ENCODE data around the gene SCAPER. TPM values are rescaled to one million over a fixed set of nuclear protein-coding genes. Genes with fewer than 3 reads are reported as not detected.

Gene SCAPER
- total and polyA plus RNA-seq, 10 of the 15 experiments (the other 5 are each of a cell fraction or from before 2014, with no cell fraction given), result 1.0 to 7.7 (median 3.9) TPM

GRCh38 chr15:76636059-76636458 is 269.1 kb downstream of the SCAPER start:
- Histone ChIP-seq H3K79me2 (ENCODE audit: control insufficient read depth, insufficient read depth, low read length) (no peaks in the 10 kb centered on the region), H3K9ac (ENCODE audit: control insufficient read depth, insufficient read depth, low read length) (no peak overlapping the region), H2AFZ (ENCODE audit: control insufficient read depth, low read depth, low read length) (no peak overlapping the region), H4K20me1 (ENCODE audit: control insufficient read depth, insufficient read depth) (no peaks in the 10 kb centered on the region), H3K4me2 (ENCODE audit: control insufficient read depth, insufficient read depth) (no peak overlapping the region), H3K27ac (ENCODE audit: control insufficient read depth, insufficient read depth) (no peak overlapping the region), H3K4me1 (ENCODE audit: control insufficient read depth, insufficient read depth, low read length) (no peaks in the 10 kb centered on the region), H3K27me3 (replicated peaks in 1 of 2; ENCODE audit: control insufficient read depth in 2 of 2, insufficient read depth in 2 of 2, low read length in 1 of 2) (no peaks in the 10 kb centered on the region), H3K9me3 (replicated peaks; ENCODE audit: control insufficient read depth, insufficient read depth, low read length) (peaks cover 3% of the 10 kb centered on the region; the same call in 2 of the 3 replicates), H3K4me3 (no peak overlapping the region), H3K36me3 (ENCODE audit: control insufficient read depth in 2 of 2, insufficient read depth in 2 of 2, low read length in 1 of 2) (no peaks in the 10 kb centered on the region)
- no peak for FAIRE-seq
- no peak for DNase-seq (ENCODE audit: low read depth, low spot score)
- ChIA-PET SMC1A (ENCODE audit: uncharacterized antibody, unreplicated experiment) (no interaction called here), RAD21 (ENCODE audit: unreplicated experiment) (no interaction called here), CTCF (no interaction called here), POLR2A (no interaction called here)
- in situ Hi-C loops (cut with MboI), result no loop called here
- ATAC-seq, result no peak
- no peak for TF ChIP-seq RAD51 (IDR thresholded peaks at IDR 0.05)
- TF ChIP-seq CBX5 (IDR thresholded peaks at IDR 0.05; ENCODE audit: low read depth), result peak; percentile 87; the same call in 1 of the 2 replicates
- no TSS peak for BruUV-seq (replicated peaks)
- intact Hi-C loops (cut with micrococcal nuclease; ENCODE audit: unreplicated experiment), result no loop called here

GRCh38 chr15:76626611-76627010 is 278.5 kb downstream of the SCAPER start:
- Histone ChIP-seq H3K4me2 (ENCODE audit: control insufficient read depth, insufficient read depth) (no peak overlapping the region), H3K36me3 (ENCODE audit: control insufficient read depth in 2 of 2, insufficient read depth in 2 of 2, low read length in 1 of 2) (no peaks in the 10 kb centered on the region), H3K9me3 (replicated peaks; ENCODE audit: control insufficient read depth, insufficient read depth, low read length) (no peaks in the 10 kb centered on the region; the same call in 2 of the 3 replicates), H3K4me1 (ENCODE audit: control insufficient read depth, insufficient read depth, low read length) (no peaks in the 10 kb centered on the region), H3K27me3 (replicated peaks in 1 of 2; ENCODE audit: control insufficient read depth in 2 of 2, insufficient read depth in 2 of 2, low read length in 1 of 2) (no peaks in the 10 kb centered on the region), H3K79me2 (ENCODE audit: control insufficient read depth, insufficient read depth, low read length) (no peaks in the 10 kb centered on the region), H2AFZ (ENCODE audit: control insufficient read depth, low read depth, low read length) (no peak overlapping the region), H3K9ac (ENCODE audit: control insufficient read depth, insufficient read depth, low read length) (no peak overlapping the region), H4K20me1 (ENCODE audit: control insufficient read depth, insufficient read depth) (no peaks in the 10 kb centered on the region), H3K27ac (ENCODE audit: control insufficient read depth, insufficient read depth) (no peak overlapping the region), H3K4me3 (no peak overlapping the region)
- SMC1A ChIA-PET (ENCODE audit: uncharacterized antibody, unreplicated experiment), result no interaction called here
- intact Hi-C loops (cut with micrococcal nuclease; ENCODE audit: unreplicated experiment), result no loop called here
- CTCF ChIA-PET, result no interaction called here
- BruUV-seq (replicated peaks), result no TSS peak
- RAD21 ChIA-PET (ENCODE audit: unreplicated experiment), result no interaction called here
- WGBS (ENCODE audit: insufficient coverage, insufficient replicate concordance, low lambda C conversion rate, missing lambda C conversion rate), result 98% methylated on average over 4 of the region's 4 CpGs
- POLR2A ChIA-PET, result no interaction called here
- DNase-seq (ENCODE audit: low read depth, low spot score) (no peak), FAIRE-seq (no peak), ATAC-seq (no peak)
- no peak for TF ChIP-seq EP300 (IDR thresholded peaks at IDR 0.05; ENCODE audit: borderline replicate concordance in 1 of 2, control insufficient read depth in 1 of 2, low read depth in 2 of 2, low read length in 2 of 2)
- in situ Hi-C loops (cut with MboI), result no loop called here

All from GM12878 (cell line).